K562 (cell line): ENCODE results near the gene ALG5. TPM values are rescaled to one million over a fixed set of nuclear protein-coding genes. Genes with fewer than 3 reads are reported as not detected.

Source experiments
- ATAC-seq: fragments of 200-7000 bp; cut with Tn5 transposase; 3 replicates; pipeline ENCODE4 v1.9.1; 2020; ENCODE audit warnings: moderate library complexity
- BruUV-seq: library from RNA; stranded (reverse); fragments of 400-500 nt; replicated peaks from 2 replicates; lab custom pipeline; 2021; lab: Mats Ljungman, UMichigan
- CTCF ChIA-PET: fragments of 300-600 bp; formaldehyde crosslinking; extraction: SDS; loops from one replicate; lab custom pipeline; 2021; ENCODE audit warnings: low intra/inter-chr PET ratio; lab: Yijun Ruan, JAX
- POLR2A ChIA-PET: fragments of 300-600, 350-650 bp; sonication (Branson Sonifier 250); formaldehyde crosslinking; extraction: SDS; loops from one replicate; lab custom pipeline; 2021; ENCODE audit warnings: antibody characterized with exemption, inconsistent platforms; lab: Yijun Ruan, JAX
- DNase-seq, 4 experiments: peaks; one replicate each; pipeline versions ENCODE4 v3.0.0 to v3.0.0-alpha.2; 2011 to 2018; ENCODE audit warnings: low spot score in 3 of 4, mixed read lengths in 3 of 4; ENCODE audit errors: extremely low read depth in 1 of 4
- FAIRE-seq: peaks from 2 replicates; lab custom pipeline; 2011; peaks lifted over from hg19 to GRCh38; lab: Jason Lieb, UNC
- H2AFZ ChIP-seq: 2 replicates; pipeline ENCODE4 v1.6.0; 2011; ENCODE audit warnings: low read depth, low read length, control low read depth, inconsistent platforms
- H3K27ac ChIP-seq: fragments of 200-600 bp; 3 replicates; pipeline ENCODE4 v1.8.0; 2011; ENCODE audit warnings: low read depth, mild to moderate bottlenecking, control low read depth, inconsistent platforms, low read length, moderate library complexity, mixed read lengths; ENCODE audit errors: extremely low read depth
- H3K27me3 ChIP-seq, 2 experiments: fragments of 300-600 bp in 1 of 2; 2 replicates in 1 of 2; 3 replicates in 1 of 2; pipeline versions ENCODE4 v1.6.0 to v1.8.0; 2011; ENCODE audit warnings: inconsistent platforms in 2 of 2, low read length in 2 of 2, mild to moderate bottlenecking in 1 of 2, mixed read lengths in 1 of 2, moderate library complexity in 1 of 2; ENCODE audit not compliant: control insufficient read depth in 2 of 2, insufficient read depth in 2 of 2
- H3K36me3 ChIP-seq: fragments of 300-600 bp; 3 replicates; pipeline ENCODE4 v1.8.0; 2011; ENCODE audit warnings: mild to moderate bottlenecking, low read length, inconsistent platforms; ENCODE audit not compliant: control insufficient read depth, insufficient read depth
- H3K4me1 ChIP-seq, 2 experiments: fragments of 200-600 bp in 1 of 2; replicated peaks in 1 of 2; 2 replicates in 1 of 2; 3 replicates in 1 of 2; pipeline versions ENCODE4 v1.5.1 to v1.8.0; 2011; ENCODE audit warnings: inconsistent platforms in 2 of 2, low read length in 2 of 2, mild to moderate bottlenecking in 1 of 2, mixed read lengths in 1 of 2, moderate library complexity in 1 of 2; ENCODE audit not compliant: control insufficient read depth in 2 of 2, insufficient read depth in 2 of 2
- H3K4me2 ChIP-seq: 2 replicates; pipeline ENCODE4 v1.6.1; 2011; ENCODE audit warnings: low read length, control low read depth, inconsistent platforms, mixed read lengths; ENCODE audit not compliant: insufficient read depth
- H3K4me3 ChIP-seq: fragments of 200-600 bp; sonication (generic), shearing (Covaris generic); 2 replicates; pipeline ENCODE4 v1.5.1; 2016; ENCODE audit warnings: control low read depth, inconsistent platforms
- H3K79me2 ChIP-seq: fragments of 200-600 bp; 3 replicates; pipeline ENCODE4 v1.8.0; 2011; ENCODE audit warnings: low read length, inconsistent platforms; ENCODE audit not compliant: control insufficient read depth, insufficient read depth
- H3K9ac ChIP-seq, 2 experiments: 2 replicates each; pipeline versions ENCODE4 v1.6.0 to v1.6.1; 2011; ENCODE audit warnings: low read depth in 2 of 2, low read length in 2 of 2, control low read depth in 1 of 2, inconsistent platforms in 1 of 2, mild to moderate bottlenecking in 1 of 2, mixed read lengths in 1 of 2; ENCODE audit not compliant: insufficient read depth in 1 of 2
- H3K9me1 ChIP-seq: one replicate; pipeline ENCODE4 v1.6.0; 2011; ENCODE audit warnings: inconsistent platforms, mild to moderate bottlenecking, low read length, moderate library complexity; ENCODE audit not compliant: control insufficient read depth, insufficient read depth
- H3K9me3 ChIP-seq: replicated peaks from 2 replicates; pipeline ENCODE4 v1.5.1; 2011; ENCODE audit warnings: low read depth, low read length, inconsistent platforms; ENCODE audit not compliant: control insufficient read depth, insufficient read depth
- H4K20me1 ChIP-seq: replicated peaks from 2 replicates; pipeline ENCODE4 v1.6.1; 2011; ENCODE audit warnings: low read length, inconsistent platforms, mixed read lengths; ENCODE audit not compliant: control insufficient read depth, insufficient read depth
- CHD4 ChIP-seq: fragments of 200-600 bp; sonication (generic); IDR thresholded peaks from 3 replicates; pipeline ENCODE4 v1.6.1; 2012; ENCODE audit warnings: low read depth, mild to moderate bottlenecking, mixed read lengths, low read length, inconsistent platforms; ENCODE audit not compliant: insufficient read depth, insufficient replicate concordance, poor library complexity, severe bottlenecking
- ETV5 ChIP-seq: sonication (generic); formaldehyde crosslinking; IDR thresholded peaks from 2 replicates; pipeline ENCODE4 v1.4.0; 2020; ENCODE audit warnings: low read depth, mild to moderate bottlenecking, missing genetic modification reagents
- FOXP1 ChIP-seq: sonication (generic); formaldehyde crosslinking; IDR thresholded peaks from 2 replicates; pipeline ENCODE4 v1.8.0; 2022; ENCODE audit warnings: mild to moderate bottlenecking, missing genetic modification reagents
- GTF2F1 ChIP-seq: IDR thresholded peaks from 2 replicates; pipeline ENCODE4 v1.6.1; 2011; ENCODE audit warnings: low read depth, low read length, improper control_type of control experiment
- POLR2AphosphoS5 ChIP-seq: IDR thresholded peaks from 2 replicates; pipeline ENCODE4 v1.6.1; 2011; ENCODE audit warnings: mild to moderate bottlenecking, low read depth, low read length, moderate library complexity; ENCODE audit not compliant: control insufficient read depth, insufficient read depth
- POLR3A ChIP-seq: IDR thresholded peaks from 2 replicates; pipeline ENCODE4 v1.6.1; 2011; ENCODE audit warnings: borderline replicate concordance, mild to moderate bottlenecking, moderate library complexity; ENCODE audit not compliant: insufficient read length, insufficient read depth; ENCODE audit errors: extremely low read depth
- PTRF ChIP-seq: fragments of 450-650 bp; IDR thresholded peaks from 2 replicates; pipeline ENCODE4 v1.6.1; 2016; ENCODE audit warnings: mild to moderate bottlenecking, missing genetic modification characterization, missing compliant biosample characterization
- RHOXF2B ChIP-seq: fragments of 250-450 bp; sonication (Bioruptor Pico); conservative IDR thresholded peaks from 2 replicates; pipeline ENCODE4 v1.5.1; 2021
- RUNX1 ChIP-seq: sonication (generic); IDR thresholded peaks from 2 replicates; pipeline ENCODE4 v1.6.1; 2016; ENCODE audit warnings: antibody characterized with exemption, low read depth
- ZNF347 ChIP-seq: fragments of 450-650 bp; formaldehyde crosslinking; IDR thresholded peaks from 2 replicates; pipeline ENCODE4 v1.4.0; 2020; ENCODE audit warnings: low read depth, mild to moderate bottlenecking, moderate library complexity
- WGBS: fragments of 100-300 bp; shearing (Covaris generic); methylation state at CpG from one replicate; pipeline ENCODE4 v1.1.6; 2016; ENCODE audit warnings: low coverage, mixed read lengths; ENCODE audit not compliant: insufficient coverage; ENCODE audit errors: missing lambda C conversion rate; 5-methylcytosine and 5-hydroxymethylcytosine counted together
- in situ Hi-C: fragments of 300-500 bp; cut with MboI; formaldehyde crosslinking; loops from 4 replicates; pipeline ENCODE4 v1.15.0; 2018; ENCODE audit warnings: inconsistent platforms, mixed read lengths
- intact Hi-C: fragments of 100-400 bp; cut with micrococcal nuclease; formaldehyde crosslinking; loops from 2 replicates; pipeline ENCODE4 v1.14.2; 2022
- polyA plus RNA-seq, 8 experiments: library from polyadenylated mRNA; depleted of rRNA in 4 of 8; stranded (reverse) in 5 of 8; unstranded in 3 of 8; fragments of >200 nt; fragmentation: Nextera tagmentation in 2 of 8; fragmentation: Illumina TruSeq in 1 of 8; extraction: Ambion mirVana in 2 of 8; extraction: Trizol in 1 of 8; gene quantifications; 2 replicates each; pipeline versions ENCODE4 v1.2.1 to v1.2.3, GENCODE V29; 2011 to 2014; ENCODE audit warnings: inconsistent platforms in 1 of 8, missing spikeins in 1 of 8
- total RNA-seq, 7 experiments: library from RNA; depleted of rRNA in 6 of 7; stranded (reverse); fragments of >200 nt in 6 of 7; fragmentation: Illumina TruSeq in 2 of 7; extraction: Trizol in 2 of 7; gene quantifications; 2 replicates each; pipeline versions ENCODE4 v1.2.1 to v1.2.3, GENCODE V29; 2011 to 2021; ENCODE audit warnings: low replicate concordance in 1 of 7
- TF ChIP-seq, protein P1 (sequence below): sonication (generic); formaldehyde crosslinking; IDR thresholded peaks from 2 replicates; pipeline ENCODE4 v1.8.1; 2023; ENCODE audit warnings: mild to moderate bottlenecking, missing genetic modification reagents
- TF ChIP-seq, protein P2 (sequence below): sonication (generic); formaldehyde crosslinking; IDR thresholded peaks from 2 replicates; pipeline ENCODE4 v1.9.0; 2022; ENCODE audit warnings: mild to moderate bottlenecking, missing genetic modification reagents

ALG5 gene
- total and polyA plus RNA-seq, 9 of the 15 experiments (the other 6 are each of a cell fraction or from before 2014, with no cell fraction given), result 33.6 to 80.5 (median 48.2) TPM

DNA sequence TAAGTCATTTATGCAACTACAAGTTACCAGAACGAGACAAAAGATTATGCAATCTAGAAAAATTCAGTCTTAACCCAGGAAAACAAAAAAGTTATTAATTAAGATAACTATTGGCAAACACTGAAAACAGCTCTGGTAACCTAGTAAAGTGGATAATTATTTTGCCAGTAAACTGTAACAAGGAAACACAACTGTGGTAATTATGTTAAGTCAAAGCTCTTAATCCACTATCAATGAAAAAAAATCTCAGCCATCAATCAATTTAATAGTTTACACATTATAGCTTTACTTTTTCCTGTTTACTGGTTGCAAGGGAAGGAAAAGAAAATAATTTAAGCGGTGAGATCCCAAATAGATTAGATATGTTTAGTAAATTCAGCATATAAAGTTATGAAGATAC is 12.6 kb upstream of the ALG5 start:
- no TSS peak for BruUV-seq
- CTCF ChIA-PET, result no interaction called here
- intact Hi-C loops, result no loop called here

More for the DNA sequence above, 12.6 kb upstream of the ALG5 start:
- Histone ChIP-seq H3K9ac (no peak overlapping the region), H3K36me3 (peaks cover 74% of the 10 kb centered on the region), H3K27ac (no peak overlapping the region), H3K9me1 (no peaks in the 10 kb centered on the region), H3K9me3 (no peaks in the 10 kb centered on the region), H3K4me2 (no peak overlapping the region), H3K27me3 (no peaks in the 10 kb centered on the region), H4K20me1 (no peaks in the 10 kb centered on the region), H3K79me2 (no peaks in the 10 kb centered on the region), H3K4me1 (no peaks in the 10 kb centered on the region), H3K4me3 (no peak overlapping the region), H2AFZ (no peak overlapping the region)
- no peak for ATAC-seq
- no peak for FAIRE-seq
- in situ Hi-C loops, result no loop called here
- WGBS, result 51% methylated on average over 2 of the region's 2 CpGs
- DNase-seq, result no peak
- POLR2A ChIA-PET, result interaction anchor here (2.2 kb wide), 1 partner anchor 13 kb away, joined by 6 read pairs; no protein-coding TSS in a partner anchor
- TF ChIP-seq FOXP1 (no peak), ETV5 (CRISPR knock-in tag) (no peak), CHD4 (no peak), ZNF347 (CRISPR knock-in tag) (no peak), RHOXF2B (CRISPR knock-in tag) (no peak), POLR3A (no peak), RUNX1 (no peak), PTRF (no peak), GTF2F1 (no peak), POLR2AphosphoS5 (no peak)
- TF ChIP-seq, protein P1, sequence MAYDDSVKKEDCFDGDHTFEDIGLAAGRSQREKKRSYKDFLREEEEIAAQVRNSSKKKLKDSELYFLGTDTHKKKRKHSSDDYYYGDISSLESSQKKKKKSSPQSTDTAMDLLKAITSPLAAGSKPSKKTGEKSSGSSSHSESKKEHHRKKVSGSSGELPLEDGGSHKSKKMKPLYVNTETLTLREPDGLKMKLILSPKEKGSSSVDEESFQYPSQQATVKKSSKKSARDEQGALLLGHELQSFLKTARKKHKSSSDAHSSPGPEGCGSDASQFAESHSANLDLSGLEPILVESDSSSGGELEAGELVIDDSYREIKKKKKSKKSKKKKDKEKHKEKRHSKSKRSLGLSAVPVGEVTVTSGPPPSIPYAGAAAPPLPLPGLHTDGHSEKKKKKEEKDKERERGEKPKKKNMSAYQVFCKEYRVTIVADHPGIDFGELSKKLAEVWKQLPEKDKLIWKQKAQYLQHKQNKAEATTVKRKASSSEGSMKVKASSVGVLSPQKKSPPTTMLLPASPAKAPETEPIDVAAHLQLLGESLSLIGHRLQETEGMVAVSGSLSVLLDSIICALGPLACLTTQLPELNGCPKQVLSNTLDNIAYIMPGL (CRISPR knock-in tag), result no peak
- TF ChIP-seq, protein P2, sequence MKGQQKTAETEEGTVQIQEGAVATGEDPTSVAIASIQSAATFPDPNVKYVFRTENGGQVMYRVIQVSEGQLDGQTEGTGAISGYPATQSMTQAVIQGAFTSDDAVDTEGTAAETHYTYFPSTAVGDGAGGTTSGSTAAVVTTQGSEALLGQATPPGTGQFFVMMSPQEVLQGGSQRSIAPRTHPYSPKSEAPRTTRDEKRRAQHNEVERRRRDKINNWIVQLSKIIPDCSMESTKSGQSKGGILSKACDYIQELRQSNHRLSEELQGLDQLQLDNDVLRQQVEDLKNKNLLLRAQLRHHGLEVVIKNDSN (CRISPR knock-in tag), result no peak
